CD1c-positive myeloid dendritic cell (primary cell): ENCODE measurements around the gene TNPO3.
A peak's percentile ranks its signal among the peaks of the same experiment; 100 is the strongest.
"Not testable (repeated sequence)": the region's sequence is repeated elsewhere in the genome, so short reads cannot be mapped to it uniquely, and the experiment has no call there.

Experiments
- DNase-seq: peaks from one replicate; pipeline ENCODE4 v3.0.0-alpha.2; 2016; ENCODE audit errors: extremely low spot score

Gene TNPO3

DNA sequence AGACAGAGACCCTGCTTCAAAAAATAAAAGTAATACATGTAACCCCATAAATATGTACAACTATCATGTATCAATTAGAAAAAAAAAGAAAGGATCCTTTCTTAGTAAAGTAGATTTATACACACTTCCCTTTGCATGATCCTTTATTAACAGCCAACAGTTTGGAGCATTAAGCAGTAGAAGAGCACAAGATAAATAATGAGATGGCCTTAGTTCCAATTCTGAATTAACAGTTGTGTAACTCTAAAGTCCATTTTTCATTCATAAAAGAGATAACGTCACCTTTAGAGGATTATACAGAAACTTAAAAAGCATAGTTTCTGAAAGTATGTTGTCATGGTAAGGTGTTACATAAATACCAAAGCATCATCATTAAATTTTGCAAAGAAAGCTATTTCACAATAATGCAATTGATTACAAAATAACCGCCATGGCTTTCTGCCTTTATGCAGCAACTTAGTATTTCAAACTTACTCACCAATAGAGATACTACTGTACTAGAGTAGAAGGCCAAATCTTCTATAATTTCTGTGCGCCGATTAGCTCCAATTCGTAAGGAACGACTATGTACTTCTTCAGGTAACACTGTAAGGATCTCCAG is 40.3 kb downstream of the TNPO3 start:
- peak; percentile 58 for DNase-seq

DNA sequence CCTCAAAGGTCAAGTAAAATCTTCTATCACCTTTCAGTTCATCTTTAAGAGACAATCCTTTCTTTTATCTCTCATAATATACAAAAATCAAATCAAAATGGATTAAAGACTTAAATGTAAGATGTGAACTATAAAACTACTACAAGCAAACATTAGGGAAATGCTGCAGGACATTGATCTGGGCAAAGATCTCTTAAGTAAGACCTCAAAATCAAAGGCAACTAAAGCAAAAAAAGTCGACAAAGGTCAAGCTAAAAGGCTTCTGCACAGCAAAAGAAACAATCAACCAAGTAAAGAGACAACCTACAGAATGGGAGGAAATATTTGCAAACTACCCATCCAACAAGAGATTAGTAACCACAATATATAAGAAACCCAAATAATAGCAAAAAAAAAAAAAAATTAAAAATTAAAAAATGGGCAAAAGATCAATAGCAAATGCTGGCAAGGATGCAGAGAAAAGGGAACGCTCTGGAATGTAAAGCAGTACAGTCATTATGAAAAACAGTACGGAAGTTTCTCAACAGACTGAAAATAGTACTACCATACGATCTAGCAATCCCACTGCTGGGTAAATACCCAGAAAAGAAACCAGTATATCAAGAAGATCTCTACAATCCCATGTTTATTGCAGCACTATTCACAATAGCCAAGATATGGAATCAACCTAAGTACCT is 41.7 kb downstream of the TNPO3 start:
- DNase-seq = peak; percentile 22

DNA sequence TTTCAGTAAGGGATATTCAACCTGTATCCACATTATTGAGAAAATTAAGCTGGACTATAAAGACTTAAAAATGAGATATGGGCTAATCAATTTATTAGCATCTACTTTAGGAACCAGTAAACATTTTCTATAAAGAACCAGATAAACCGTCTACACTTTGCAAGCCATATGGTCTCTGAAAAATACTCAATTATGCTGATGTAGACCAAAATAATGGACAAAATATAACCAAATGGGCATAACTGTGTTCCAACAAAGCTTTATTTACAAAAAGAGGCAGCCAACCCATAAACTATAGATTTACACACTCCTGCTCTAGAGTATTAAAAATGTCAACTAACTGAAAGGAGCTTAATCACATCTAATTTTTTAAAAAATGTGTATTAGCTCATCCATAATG is 42.3 kb downstream of the TNPO3 start:
- no peak for DNase-seq

DNA sequence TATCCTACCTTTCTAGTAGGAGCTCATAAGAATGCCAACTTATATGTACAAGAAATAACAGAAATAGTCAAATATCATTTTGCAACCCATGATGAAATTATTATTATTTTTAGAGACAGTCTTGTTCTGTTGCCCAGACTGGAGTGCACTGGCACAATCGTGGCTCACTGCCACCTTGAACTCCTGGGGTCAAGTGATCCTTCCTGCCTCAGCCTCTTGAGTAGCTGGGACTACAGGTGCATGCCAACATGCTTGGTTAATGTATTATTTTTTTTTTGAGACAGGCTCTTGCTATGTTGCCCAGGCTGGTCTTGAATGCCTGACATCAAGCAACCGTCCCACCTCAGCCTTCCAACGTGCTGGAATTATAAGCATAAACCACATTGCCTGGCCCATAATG is 44.8 kb downstream of the TNPO3 start:
- no peak for DNase-seq

DNA sequence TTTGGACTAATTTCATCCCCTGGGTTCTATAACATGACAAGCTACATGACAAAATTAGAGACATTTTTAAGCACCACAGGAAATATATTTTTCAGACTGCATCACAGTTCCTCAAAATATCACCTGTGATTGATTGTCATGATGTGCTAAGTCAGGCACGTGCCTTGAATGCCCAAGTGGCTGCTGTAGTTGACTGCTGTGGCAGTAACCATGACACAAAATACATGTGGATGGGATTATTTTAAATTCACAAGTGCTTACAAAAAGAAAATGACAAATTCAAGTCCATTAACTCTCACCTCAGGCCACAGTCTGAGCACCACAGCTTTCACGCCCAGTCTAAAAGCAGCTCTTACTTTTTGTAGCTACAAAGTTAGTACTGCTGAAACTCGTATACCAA is 45.5 kb downstream of the TNPO3 start:
- DNase-seq = no peak

DNA sequence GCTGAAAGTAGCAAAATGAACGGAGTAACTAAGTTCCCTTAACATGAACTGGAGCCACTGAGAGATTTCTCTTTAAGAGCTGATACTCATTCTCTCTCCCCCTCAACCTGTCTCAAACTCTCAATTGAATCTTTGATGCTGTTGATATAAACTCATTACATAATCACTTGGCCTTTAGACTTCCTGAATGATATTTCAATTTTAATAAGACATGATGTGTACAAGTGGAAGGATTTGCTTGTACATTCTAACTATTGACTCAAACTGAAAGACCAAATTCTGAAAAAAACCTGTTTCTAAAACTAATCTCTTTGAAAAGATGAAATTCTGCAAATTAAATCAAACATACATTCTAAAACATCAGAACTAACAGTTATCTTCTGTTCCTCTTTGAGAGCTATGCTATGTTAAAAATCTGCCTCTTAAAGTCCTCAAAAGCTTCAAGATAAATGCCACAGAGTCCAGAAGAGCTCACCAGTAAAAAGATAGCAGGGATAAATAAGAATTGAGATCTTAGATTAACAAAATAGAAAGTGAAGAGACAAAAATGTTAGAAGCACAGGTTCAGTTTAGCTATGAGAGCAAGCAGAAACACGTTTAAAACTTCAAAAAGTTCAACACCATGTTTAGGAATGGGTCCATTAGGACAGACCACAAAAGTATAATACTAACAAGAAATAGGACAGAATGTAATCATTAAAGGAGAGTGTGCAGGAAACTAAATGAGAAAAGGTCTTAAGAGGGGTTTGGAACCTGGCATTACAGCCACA is 46.1 kb downstream of the TNPO3 start:
- DNase-seq = no peak

DNA sequence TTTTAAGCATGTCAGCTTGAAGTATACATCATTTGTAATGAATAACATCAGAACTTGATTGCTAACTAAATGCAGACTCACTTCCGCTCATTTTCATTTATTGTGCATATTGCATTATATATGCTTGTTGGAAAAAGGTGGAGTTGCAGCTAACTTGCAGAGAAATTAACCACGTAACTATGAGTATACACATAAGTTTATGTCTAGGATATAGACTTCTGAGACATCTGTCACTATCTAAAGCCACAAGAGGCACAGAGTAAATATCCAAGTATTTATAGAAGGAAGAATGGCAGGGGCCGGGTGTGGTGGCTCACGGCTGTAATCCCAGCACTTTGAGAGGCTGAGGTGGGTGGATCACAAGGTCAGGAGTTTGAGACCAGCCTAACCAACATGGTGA is 47.3 kb downstream of the TNPO3 start:
- DNase-seq = no peak

DNA sequence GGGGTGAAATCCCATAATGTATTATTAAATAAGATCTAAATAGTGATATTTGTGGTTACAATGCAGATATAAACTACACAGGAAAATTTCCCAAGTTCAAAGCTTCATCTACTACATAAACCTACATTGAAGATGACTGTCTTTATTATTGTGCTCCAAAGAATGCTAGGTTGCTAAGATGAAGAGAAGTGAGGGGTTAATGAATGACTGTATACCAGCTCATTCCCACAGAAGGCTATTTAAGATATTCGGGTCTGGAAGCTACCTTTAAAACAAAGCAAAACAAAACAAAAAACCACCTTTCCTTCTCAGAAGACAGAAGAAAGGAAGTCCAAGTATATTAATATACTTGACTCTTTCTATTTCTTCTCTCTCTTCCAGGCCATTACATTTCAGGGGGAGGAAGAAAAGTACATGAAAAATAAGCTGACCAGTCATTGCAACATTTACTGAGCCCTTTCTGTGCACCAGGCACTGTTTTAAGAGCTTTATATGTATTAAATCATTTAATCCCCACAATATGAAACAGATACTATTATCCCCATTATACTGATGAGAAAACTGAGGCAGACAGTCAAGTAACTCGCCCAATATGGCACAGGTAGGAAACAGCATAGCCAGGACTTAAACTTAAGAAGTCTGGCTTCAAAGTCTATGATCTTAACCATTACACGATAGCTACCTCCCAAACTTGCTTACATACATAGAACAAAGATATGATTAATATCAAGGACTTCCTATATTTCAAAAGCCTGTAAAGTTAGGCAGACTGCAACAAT is 48.1 kb downstream of the TNPO3 start:
- DNase-seq = no peak

DNA sequence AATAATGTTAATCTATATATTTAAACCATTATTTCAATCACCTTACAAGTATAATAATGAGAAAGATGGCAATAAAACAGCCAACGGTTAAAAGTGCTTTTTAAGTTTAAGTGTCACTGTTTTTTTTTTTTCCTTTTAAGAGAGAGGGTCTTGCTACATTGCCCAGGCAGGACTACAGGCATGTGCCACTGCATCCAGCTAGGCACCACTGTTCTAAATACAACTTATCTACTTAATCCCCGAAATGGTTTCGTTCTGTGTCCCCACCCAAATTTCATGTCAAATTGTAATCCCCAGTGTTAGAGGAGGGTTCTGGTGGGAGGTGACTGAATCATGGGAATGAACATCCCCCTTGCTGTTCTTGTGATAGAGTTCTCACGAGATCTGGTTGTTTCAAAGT is 49.7 kb downstream of the TNPO3 start:
- DNase-seq = no peak

DNA sequence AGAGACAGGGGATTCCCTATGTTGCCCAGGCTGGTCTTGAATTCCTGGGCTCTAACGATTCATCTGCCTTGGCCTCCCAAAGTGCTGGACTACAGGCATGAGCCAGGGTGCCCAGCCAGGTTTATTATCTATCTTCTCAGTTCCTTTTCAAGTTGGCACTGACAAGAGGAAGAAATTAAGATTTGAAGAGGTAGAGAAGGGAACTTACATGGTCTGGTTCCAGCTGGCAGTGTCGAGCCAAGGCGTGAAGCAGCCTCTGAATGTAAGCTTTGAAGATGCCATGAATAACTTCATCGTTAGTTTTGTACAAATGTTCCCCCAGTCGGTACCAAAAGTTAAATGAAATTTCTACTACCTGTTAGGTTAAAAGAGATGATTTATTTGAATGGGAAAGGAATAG is 57.7 kb downstream of the TNPO3 start:
- DNase-seq = no peak

DNA sequence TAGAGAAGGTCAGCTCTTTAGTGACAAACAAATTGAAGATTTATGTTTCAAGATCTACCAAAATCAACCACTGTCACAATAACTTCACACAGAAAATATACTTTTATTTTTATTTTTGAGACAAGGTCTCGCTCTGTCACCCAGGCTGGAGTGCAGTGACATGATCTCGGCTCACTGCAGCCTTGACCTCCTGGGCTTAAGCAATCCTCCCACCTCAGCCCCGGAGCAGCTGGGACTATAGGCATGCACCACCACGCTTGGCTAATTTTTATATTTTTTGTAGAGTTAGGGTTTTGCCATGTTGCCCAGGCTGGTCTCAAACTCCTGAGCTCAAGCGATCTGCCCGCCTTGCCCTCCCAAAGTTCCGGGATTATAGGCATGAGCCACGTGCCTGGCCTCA is 60.4 kb downstream of the TNPO3 start:
- not testable (repeated sequence) for DNase-seq

DNA sequence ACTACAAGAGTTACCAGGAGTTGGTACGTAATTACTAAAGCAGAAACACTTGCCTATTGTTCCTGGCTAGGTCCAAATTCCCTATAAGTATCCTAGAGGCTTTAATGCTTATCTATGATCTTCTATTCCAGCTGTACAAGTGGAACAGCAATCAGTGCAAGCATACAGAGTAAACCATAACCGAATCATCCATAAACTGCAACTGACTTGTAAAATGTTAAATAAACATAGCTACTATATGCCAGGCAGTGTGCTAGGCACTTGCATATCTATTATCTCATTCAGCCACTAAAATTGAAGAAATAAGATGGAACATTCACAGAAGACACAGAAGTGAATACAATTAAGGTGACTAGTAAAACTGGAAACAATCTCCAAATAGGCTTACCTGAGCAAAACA is 61.5 kb downstream of the TNPO3 start:
- DNase-seq = no peak

DNA sequence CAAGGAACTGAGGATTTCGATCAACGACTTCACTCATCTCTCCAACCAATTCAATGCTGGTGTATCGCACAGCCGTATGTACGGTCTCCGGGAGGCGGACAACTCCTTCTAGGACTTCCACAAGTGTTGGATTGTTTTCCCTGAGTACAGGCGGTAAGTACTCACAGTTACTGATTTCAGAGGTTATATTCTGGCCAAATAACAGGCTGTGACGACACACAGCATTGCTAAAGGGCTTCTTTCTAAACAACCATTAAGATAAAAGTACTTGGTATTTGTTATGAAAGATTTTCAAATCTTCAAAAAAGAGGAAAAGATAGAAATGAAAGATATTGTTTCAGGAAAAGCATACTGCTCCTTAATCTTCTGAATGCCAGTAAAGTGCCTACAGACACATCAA is 65.0 kb downstream of the TNPO3 start:
- DNase-seq = no peak

DNA sequence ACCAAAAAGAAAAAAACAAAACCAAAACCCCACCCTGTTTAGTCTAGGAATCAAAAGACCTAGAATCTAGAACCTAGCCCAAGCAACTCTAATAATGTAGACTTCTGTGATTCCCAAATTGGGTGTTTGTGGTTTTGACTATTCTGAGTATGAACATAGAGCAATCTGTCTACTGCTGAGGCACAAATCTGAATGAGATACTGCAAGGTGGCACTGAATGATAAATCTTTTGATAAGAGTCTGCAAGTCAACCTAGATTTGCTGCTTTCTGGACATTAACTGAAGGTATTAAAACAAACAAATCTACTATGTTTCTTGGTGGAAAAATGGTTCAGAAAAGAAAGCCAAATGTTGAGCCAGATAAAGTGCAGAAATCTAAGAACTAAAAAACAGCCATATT is 66.5 kb downstream of the TNPO3 start:
- no peak for DNase-seq

DNA sequence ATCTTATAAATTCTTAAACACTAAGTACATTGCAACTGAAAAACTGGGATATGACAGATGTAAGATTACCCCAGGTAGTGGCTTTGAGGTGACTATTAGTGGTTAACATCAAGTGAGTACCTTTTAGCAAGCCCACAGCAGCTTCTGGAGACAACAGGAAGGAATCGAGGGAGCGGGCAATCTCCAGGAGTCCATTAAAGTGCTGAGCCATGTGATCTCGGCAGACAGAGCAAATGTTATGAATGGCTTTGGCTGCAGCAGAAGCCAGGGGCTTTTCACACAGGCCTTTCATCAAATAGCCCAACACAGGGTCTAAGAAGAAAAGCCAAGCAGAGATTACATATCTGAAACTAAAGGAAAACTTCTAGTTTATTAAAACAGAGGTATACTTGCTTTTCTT is 68.3 kb downstream of the TNPO3 start:
- no peak for DNase-seq

DNA sequence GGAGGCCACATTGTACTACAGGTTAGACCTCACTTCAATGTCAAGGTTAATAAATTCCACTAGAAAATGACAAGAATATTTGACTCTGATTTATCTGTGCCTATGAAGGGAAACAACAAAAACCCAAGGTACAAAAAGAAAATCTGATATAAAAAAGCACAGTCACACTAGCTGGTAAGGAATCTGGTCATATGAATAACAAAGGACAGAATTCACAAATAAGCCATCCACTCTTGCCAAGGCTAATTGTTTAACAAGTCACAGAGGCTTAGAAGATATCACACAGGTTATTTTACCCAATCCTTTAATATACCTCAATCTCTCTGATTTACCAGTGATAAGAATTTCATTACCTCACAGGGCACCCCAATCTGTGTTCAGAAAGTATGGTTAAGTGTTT is 69.3 kb downstream of the TNPO3 start:
- no peak for DNase-seq

DNA sequence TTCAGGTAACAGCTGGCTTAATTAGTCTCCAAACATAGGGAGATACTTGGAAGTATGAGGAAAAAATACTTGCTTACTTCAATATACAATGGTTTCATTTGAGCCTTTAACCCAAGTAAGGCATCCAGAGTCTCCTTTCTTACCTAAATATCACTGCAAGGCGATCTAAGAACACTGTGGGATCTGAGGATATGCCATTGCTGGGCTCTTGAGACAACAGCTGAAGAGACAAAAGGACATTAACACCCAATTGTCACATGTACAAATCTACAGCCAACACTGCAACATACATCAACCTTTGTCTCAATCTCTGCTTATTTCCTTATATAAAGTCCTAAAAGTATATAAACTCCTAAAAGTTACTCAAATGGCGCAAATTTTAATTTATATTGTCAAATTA is 72.8 kb downstream of the TNPO3 start:
- no peak for DNase-seq

DNA sequence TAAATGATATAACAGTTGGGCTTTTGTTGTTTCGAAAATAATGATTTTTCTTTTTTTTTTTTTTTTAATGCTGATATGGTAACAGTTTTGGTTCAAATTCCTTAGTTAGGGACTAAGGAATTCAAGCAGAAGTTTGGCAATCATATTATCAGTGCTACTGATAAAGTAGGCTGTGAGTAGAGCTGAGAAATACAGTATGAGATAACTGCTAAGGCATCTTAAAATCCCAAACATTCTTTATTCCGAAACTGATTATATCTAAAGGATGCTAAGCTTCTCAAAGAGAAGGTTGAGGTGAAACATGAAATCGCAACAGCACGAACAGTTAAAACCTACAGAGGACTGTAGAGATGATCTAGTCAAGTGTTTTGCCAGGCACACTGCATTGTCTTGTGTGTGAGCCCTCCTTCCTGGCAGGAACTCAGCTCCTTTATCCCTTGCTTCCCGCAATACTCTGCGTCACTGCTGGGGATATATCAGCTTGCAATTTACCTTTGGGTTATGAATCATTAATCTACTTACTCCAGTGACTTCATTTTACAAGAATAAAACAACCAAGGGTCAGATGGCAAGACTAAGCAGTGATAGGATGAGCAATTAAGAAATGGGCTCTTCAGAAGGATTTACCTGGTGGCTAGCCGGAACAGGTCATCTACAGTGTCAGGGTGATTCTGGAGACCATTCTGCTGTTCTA is 80.5 kb downstream of the TNPO3 start:
- DNase-seq = no peak

DNA sequence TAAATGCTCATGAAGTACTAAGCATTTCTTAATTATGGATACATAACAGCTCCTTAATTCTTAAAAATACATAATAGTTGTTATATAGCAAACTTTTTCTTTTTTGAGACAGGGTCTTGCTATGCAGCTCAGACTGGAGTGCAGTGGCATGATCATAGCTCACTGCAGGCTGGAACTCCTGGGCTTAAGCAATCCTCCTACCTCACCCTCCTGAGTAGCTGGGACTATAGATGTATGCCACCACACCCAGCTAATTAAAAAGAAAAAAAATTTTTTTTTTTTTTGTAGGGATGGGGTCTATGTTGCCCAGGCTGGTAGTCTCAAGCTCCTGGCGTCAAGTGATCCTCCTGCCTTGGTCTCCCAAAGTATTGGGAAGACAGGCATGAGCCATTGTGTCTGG is 86.3 kb downstream of the TNPO3 start:
- no peak for DNase-seq

DNA sequence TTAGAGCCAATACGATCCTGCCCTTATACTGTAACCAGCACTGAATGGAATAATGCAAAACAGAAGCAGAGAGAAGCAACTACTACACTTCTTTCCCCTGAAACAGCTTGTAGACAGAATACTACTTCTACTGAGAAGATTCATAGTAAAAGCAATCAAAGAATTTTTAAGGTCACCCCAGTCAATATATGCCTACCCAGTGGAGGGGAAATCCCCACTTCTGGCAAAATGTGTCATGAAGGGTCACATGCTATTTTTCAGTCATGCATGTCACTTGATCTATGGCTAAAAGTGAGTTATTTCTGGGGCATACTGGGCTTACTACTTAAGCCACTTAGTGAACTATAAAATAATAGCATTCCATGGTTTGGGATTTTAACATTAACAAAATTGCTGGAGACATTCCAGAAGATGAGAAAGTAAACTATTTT is 91.6 kb downstream of the TNPO3 start:
- DNase-seq = peak; percentile 68

DNA sequence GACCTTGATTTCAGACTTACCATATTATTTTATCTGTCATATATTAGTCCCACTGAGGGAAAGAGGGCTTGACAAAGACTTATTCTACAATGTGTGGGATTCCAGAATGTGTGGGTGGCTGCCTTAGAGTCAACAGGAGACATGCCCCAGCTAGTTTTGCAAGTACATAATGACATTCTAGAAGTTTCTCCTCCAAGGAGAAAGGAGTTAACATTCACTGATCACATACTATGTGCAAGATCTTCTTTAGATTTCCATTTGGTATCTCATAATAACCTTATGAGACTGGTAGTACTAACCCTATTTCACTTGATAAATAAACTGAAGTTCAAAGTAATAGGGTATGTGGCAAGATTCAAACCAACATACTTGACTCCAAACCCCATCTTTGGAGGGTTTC is 92.0 kb downstream of the TNPO3 start:
- DNase-seq = peak; percentile 31
